Right hindlimb (tissue), 1 donor: ENCODE data around the gene CC2D1B.

Experiments used
- DNase-seq: peaks from one replicate; pipeline ENCODE4 v3.0.0-alpha.2; 2018

The CC2D1B gene

DNA sequence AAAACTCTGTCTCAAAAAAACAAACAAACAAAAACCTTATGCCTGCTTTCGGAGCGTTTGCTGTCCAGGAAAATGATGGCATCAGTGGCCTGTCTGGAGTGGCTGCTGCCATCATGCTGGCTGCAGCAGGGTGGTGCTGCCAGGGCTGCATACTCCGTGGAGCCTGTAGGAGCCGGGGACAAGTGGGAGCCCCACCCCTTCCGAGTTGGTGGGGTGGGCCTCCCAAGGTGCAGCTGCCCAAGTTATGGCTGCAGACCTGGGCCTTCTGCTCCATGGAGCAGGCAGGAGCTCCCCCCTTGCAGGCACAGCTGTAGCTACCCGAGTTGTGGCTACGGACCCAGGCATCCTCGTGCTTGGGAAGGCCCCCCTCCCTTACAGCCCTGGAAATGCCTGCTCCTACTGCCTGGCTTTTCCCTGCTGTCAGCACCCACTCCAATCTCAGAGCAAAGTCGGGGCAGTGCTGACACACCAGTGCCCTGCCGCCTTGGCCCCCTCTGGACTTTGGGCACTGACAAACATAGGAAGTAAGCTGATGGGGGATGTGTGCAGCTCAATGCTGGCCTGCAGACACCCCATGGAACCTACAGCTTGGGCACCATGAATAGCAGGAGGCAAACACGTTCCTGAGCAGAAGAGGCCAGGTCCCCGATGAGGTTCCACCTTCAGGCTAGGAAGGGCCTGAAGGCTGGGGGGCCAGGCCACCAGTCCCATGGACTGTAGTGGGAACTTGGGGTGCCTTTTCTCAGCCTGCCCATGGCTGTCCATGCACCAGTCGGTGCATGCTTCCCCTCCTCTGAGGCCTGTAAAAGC, 60.4 kb downstream of the CC2D1B start:
- no peak for DNase-seq
